ENCODE results near the gene ASMT. TPM values are rescaled to one million over a fixed set of nuclear protein-coding genes. Genes with fewer than 3 reads are reported as not detected.
"Not testable (repeated sequence)": the region's sequence is repeated elsewhere in the genome, so short reads cannot be mapped to it uniquely, and the experiment has no call there.

The ASMT gene, protein sequence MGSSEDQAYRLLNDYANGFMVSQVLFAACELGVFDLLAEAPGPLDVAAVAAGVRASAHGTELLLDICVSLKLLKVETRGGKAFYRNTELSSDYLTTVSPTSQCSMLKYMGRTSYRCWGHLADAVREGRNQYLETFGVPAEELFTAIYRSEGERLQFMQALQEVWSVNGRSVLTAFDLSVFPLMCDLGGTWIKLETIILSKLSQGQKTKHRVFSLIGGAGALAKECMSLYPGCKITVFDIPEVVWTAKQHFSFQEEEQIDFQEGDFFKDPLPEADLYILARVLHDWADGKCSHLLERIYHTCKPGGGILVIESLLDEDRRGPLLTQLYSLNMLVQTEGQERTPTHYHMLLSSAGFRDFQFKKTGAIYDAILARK
- total RNA-seq: under 1 TPM in 1 of 4 donors, not detected in 3; 0.56 TPM

- ATAC-seq (ENCODE audit: low FRiP score): no peak
- no peak for DNase-seq (ENCODE audit: low spot score)
- TF ChIP-seq, protein P1, sequence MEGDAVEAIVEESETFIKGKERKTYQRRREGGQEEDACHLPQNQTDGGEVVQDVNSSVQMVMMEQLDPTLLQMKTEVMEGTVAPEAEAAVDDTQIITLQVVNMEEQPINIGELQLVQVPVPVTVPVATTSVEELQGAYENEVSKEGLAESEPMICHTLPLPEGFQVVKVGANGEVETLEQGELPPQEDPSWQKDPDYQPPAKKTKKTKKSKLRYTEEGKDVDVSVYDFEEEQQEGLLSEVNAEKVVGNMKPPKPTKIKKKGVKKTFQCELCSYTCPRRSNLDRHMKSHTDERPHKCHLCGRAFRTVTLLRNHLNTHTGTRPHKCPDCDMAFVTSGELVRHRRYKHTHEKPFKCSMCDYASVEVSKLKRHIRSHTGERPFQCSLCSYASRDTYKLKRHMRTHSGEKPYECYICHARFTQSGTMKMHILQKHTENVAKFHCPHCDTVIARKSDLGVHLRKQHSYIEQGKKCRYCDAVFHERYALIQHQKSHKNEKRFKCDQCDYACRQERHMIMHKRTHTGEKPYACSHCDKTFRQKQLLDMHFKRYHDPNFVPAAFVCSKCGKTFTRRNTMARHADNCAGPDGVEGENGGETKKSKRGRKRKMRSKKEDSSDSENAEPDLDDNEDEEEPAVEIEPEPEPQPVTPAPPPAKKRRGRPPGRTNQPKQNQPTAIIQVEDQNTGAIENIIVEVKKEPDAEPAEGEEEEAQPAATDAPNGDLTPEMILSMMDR (IDR thresholded peaks at IDR 0.05): no peak
Measured at GRCh38 chrX:1614927-1615326, at the start of gene ASMT. Gene ASMT, plus strand, starts transcription at chrX:1615059. Its CDS starts 141 bp downstream, at chrX:1615200.

DNA sequence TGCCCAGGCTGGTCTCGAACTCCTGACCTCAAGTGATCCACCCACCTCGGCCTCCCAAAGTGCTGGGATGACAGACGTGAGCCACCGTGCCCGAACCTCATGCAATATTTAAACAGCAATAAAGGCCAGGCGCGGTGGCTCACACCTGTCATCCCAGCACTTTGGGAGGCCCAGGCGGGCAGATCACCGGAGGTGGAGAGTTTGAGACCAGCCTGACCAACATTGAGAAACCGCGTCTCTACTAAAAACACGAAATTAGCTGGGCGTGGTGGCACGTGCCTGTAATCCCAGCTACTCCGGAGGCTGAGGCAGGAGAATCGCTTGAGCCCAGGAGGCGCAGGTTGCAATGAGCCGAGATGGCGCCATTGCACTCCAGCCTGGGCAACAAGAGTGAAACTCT, 40.7 kb upstream of the ASMT start:
- ATAC-seq (ENCODE audit: low FRiP score); DNase-seq (ENCODE audit: low spot score): not testable (repeated sequence)

DNA sequence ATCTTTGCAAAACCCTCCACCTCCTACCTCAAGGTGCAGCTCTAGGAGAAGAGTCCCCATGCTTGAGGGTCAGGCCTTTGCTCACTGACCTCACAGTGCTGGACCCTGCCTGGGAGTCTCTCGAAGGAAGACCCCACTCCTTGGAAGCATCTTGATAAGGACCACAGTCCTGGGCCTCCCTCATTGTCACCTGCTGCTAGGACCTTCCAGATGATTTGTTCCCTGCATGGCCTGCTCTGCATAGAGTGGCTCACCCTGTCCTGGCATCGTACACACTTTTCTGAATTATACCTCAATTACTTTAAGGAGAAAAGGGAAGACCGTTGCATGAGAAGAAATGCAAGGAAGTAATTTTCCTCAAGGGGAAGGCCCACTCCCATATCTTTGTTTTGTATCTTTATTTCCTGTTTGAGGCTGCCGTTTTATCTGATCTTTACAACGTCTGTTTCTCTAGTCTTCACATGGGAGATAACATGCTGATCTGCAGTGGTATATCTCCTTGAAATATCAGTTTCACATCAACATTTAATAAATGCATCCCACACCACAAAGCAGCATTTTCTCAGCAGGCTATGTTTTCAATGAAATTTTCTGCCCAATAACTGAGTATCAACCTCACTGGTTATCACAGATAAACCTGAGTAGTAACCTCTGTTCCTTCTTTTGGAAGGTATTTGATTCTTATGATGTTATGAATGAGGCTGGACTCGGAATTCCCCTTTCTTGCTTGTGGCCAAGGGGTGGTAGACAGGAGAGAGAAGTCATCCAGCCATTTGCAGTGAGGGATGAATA, 38.5 kb upstream of the ASMT start:
- TF ChIP-seq, protein P1 (IDR thresholded peaks at IDR 0.05): no peak
- DNase-seq (ENCODE audit: low spot score) (no peak), ATAC-seq (ENCODE audit: low FRiP score) (no peak)

- TF ChIP-seq, protein P1 (IDR thresholded peaks at IDR 0.05): no peak
- no peak for ATAC-seq (ENCODE audit: low FRiP score)
- DNase-seq (ENCODE audit: low spot score): no peak
Measured at GRCh38 chrX:1577845-1578244, 37.0 kb upstream of the ASMT start.

GRCh38 chrX:1578511-1579173, 36.2 kb upstream of the ASMT start:
- DNase-seq (ENCODE audit: low spot score): no peak
- TF ChIP-seq, protein P1 (IDR thresholded peaks at IDR 0.05): no peak
- no peak for ATAC-seq (ENCODE audit: low FRiP score)

DNA sequence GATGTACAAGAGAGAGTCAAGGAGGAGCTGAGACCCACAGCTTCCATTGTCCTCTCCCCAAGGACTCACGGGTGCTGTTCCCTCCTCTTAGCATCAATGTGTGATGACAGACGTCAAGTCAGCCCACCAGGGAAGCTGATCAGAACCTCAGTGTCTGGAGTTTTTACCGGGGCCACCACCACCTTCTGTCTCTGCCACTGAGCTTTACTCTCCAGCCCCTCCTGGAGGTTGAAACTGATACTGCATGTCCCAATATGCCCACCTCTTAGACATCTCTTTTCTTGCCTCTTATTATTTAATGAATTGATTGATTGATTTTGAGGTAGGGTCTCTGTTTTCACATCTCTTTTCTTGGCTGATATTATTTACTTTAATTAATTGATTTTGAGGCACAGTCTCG, 33.7 kb upstream of the ASMT start:
- TF ChIP-seq, protein P1 (IDR thresholded peaks at IDR 0.05): peak in 2 of 3 donors; percentile 39 to 47
- DNase-seq (ENCODE audit: low spot score) (peak; percentile 63), ATAC-seq (ENCODE audit: low FRiP score) (no peak)
